GM21786 (cell line): ENCODE results near the gene ATG14.
"Not testable (repeated sequence)": the region's sequence is repeated elsewhere in the genome, so short reads cannot be mapped to it uniquely, and the experiment has no call there.

Source experiments
- ATAC-seq: cut with Tn5 transposase; IDR thresholded peaks from one replicate; pipeline ENCODE4 v1.9.1; 2021; ENCODE audit not compliant: unreplicated experiment

ATG14 gene

GRCh38 chr14:55387121-55387520 lies 24.5 kb downstream of the ATG14 start:
- ATAC-seq: no peak

- ATAC-seq: no peak
These were observed 25.4 kb downstream of the ATG14 start for GRCh38 chr14:55386037-55386808.

GRCh38 chr14:55384536-55384935 lies 27.1 kb downstream of the ATG14 start:
- ATAC-seq: no peak

- ATAC-seq: no peak
These were observed 28.0 kb downstream of the ATG14 start for GRCh38 chr14:55383541-55384140.

- ATAC-seq: not testable (repeated sequence)
These were observed 28.6 kb downstream of the ATG14 start for GRCh38 chr14:55383056-55383466.

GRCh38 chr14:55382483-55382882 lies 29.1 kb downstream of the ATG14 start:
- ATAC-seq: no peak

- no peak for ATAC-seq
These were observed 30.1 kb downstream of the ATG14 start for GRCh38 chr14:55381561-55381960.

- ATAC-seq: no peak
These were observed 30.6 kb downstream of the ATG14 start for GRCh38 chr14:55381040-55381439.

GRCh38 chr14:55377236-55377635 lies 34.4 kb downstream of the ATG14 start:
- ATAC-seq: no peak

GRCh38 chr14:55374771-55375170 lies 36.9 kb downstream of the ATG14 start:
- no peak for ATAC-seq

GRCh38 chr14:55373784-55374705 lies 37.6 kb downstream of the ATG14 start:
- ATAC-seq: no peak

GRCh38 chr14:55372825-55373224 lies 38.8 kb downstream of the ATG14 start:
- ATAC-seq: no peak

- no peak for ATAC-seq
These were observed 39.2 kb downstream of the ATG14 start for GRCh38 chr14:55372423-55372822.

- no peak for ATAC-seq
These were observed 40.7 kb downstream of the ATG14 start for GRCh38 chr14:55370883-55371455.

- ATAC-seq: no peak
These were observed 45.4 kb downstream of the ATG14 start for GRCh38 chr14:55366271-55366670.

- ATAC-seq: no peak
These were observed 50.4 kb downstream of the ATG14 start for GRCh38 chr14:55361190-55361589.

GRCh38 chr14:55359307-55359706 lies 52.3 kb downstream of the ATG14 start:
- ATAC-seq: no peak

GRCh38 chr14:55356913-55357312 lies 54.7 kb downstream of the ATG14 start:
- ATAC-seq: no peak

- no peak for ATAC-seq
These were observed 55.7 kb downstream of the ATG14 start for GRCh38 chr14:55355922-55356321.

GRCh38 chr14:55354500-55354899 lies 57.1 kb downstream of the ATG14 start:
- ATAC-seq: peak; percentile 76
